Measurements from ENCODE around the gene RFLNA.

RFLNA gene

DNA sequence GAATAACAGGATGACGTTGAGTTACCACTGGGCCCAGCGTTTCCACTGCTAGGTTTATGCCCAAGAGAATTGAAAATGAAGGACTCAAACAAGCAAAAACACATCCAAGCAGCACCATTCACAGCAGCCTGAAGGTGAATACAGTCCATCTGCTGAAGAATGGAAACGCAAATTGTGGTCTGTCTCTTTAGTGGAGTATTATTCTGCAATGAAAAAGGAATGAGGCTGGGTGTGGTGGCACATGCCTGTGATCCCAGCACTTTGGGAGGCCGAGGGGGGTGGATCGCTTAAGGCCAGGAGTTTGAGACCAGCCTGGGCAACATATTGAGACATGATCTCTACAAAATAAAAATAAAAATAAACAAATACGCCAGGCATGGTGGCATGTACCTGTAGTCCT is 41.9 kb upstream of the RFLNA start:
- Histone ChIP-seq H4K8ac (ENCODE audit: low read depth, low read length) (no peak overlapping the region), H3K79me1 (ENCODE audit: low read length) (no peaks in the 10 kb centered on the region), H2BK5ac (ENCODE audit: low read depth, low read length, poor library complexity) (no peak overlapping the region), H4K12ac (ENCODE audit: low read depth, low read length) (no peak overlapping the region), H3K18ac (ENCODE audit: low read length) (no peak overlapping the region), H2AK5ac (ENCODE audit: low read length) (no peak overlapping the region), H2BK120ac (ENCODE audit: insufficient read depth, low read length, poor library complexity) (no peak overlapping the region), H3K27me3 (ENCODE audit: insufficient read depth, low read length) (no peaks in the 10 kb centered on the region), H3K4ac (ENCODE audit: low read depth, low read length) (no peak overlapping the region), H3K4me3 (ENCODE audit: low read depth, low read length) (no peak overlapping the region), H2AFZ (ENCODE audit: insufficient read depth, low read length, poor library complexity) (no peak overlapping the region), H3K9ac (ENCODE audit: low read length) (no peak overlapping the region), H3K4me2 (ENCODE audit: low read length) (no peak overlapping the region), H3K23ac (ENCODE audit: low read length) (no peak overlapping the region), H3K36me3 (ENCODE audit: control insufficient read depth in 1 of 2, insufficient read depth in 2 of 2, low read length in 2 of 2) (no peaks in the 10 kb centered on the region), H3K14ac (ENCODE audit: low read length) (no peak overlapping the region), H4K91ac (ENCODE audit: low read depth, low read length) (no peak overlapping the region), H2BK12ac (ENCODE audit: low read length) (no peak overlapping the region), H3K79me2 (ENCODE audit: control insufficient read depth, insufficient read depth, low read length, poor library complexity) (no peaks in the 10 kb centered on the region), H3K9me3 (ENCODE audit: insufficient read depth, low read depth, low read length) (no peaks in the 10 kb centered on the region), H3K27ac (ENCODE audit: low read depth, low read length) (no peak overlapping the region), H3K4me1 (ENCODE audit: control insufficient read depth in 1 of 2, insufficient read depth in 2 of 2, low read length in 2 of 2) (no peaks in the 10 kb centered on the region)
- WGBS (ENCODE audit: extremely low coverage, insufficient coverage, insufficient read length): no CpG with 5 or more reads among the region's 6 CpGs
- no peak for DNase-seq

DNA sequence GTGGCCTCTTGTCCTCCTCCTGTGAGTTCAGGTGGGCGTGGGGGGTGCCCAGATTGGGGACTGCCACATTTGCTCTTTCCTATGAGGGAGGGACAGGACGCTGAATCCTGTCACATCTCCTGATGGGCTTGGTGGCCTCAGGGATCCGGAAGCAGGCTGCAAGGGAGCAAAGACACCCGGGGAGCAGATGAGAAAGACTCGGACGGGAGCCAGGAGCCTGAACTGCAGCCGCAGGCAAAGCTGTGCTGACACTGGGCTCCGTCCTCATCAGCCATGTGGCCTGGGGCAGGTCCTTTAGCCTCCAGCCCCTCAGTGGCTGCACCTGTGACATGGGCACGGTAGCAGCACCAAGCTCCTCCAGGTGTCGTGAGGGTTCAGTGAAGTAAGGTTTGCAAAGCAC is 40.8 kb upstream of the RFLNA start:
- DNase-seq: no peak
- Histone ChIP-seq H3K27me3 (ENCODE audit: insufficient read depth, low read length) (no peaks in the 10 kb centered on the region), H3K4me3 (ENCODE audit: low read depth, low read length) (no peak overlapping the region), H3K36me3 (ENCODE audit: control insufficient read depth in 1 of 2, insufficient read depth in 2 of 2, low read length in 2 of 2) (no peaks in the 10 kb centered on the region), H3K23ac (ENCODE audit: low read length) (no peak overlapping the region), H3K27ac (ENCODE audit: low read depth, low read length) (no peak overlapping the region), H3K14ac (ENCODE audit: low read length) (no peak overlapping the region), H2BK12ac (ENCODE audit: low read length) (no peak overlapping the region), H3K4me2 (ENCODE audit: low read length) (no peak overlapping the region), H3K18ac (ENCODE audit: low read length) (no peak overlapping the region), H4K91ac (ENCODE audit: low read depth, low read length) (no peak overlapping the region), H3K79me1 (ENCODE audit: low read length) (no peaks in the 10 kb centered on the region), H2AK5ac (ENCODE audit: low read length) (no peak overlapping the region), H4K8ac (ENCODE audit: low read depth, low read length) (no peak overlapping the region), H2BK120ac (ENCODE audit: insufficient read depth, low read length, poor library complexity) (no peak overlapping the region), H2BK5ac (ENCODE audit: low read depth, low read length, poor library complexity) (no peak overlapping the region), H3K9ac (ENCODE audit: low read length) (no peak overlapping the region), H3K4me1 (ENCODE audit: control insufficient read depth in 1 of 2, insufficient read depth in 2 of 2, low read length in 2 of 2) (no peaks in the 10 kb centered on the region), H2AFZ (ENCODE audit: insufficient read depth, low read length, poor library complexity) (no peak overlapping the region), H3K4ac (ENCODE audit: low read depth, low read length) (no peak overlapping the region), H3K9me3 (ENCODE audit: insufficient read depth, low read depth, low read length) (no peaks in the 10 kb centered on the region), H4K12ac (ENCODE audit: low read depth, low read length) (no peak overlapping the region), H3K79me2 (ENCODE audit: control insufficient read depth, insufficient read depth, low read length, poor library complexity) (no peaks in the 10 kb centered on the region)
- WGBS (ENCODE audit: extremely low coverage, insufficient coverage, insufficient read length): no CpG with 5 or more reads among the region's 10 CpGs

DNA sequence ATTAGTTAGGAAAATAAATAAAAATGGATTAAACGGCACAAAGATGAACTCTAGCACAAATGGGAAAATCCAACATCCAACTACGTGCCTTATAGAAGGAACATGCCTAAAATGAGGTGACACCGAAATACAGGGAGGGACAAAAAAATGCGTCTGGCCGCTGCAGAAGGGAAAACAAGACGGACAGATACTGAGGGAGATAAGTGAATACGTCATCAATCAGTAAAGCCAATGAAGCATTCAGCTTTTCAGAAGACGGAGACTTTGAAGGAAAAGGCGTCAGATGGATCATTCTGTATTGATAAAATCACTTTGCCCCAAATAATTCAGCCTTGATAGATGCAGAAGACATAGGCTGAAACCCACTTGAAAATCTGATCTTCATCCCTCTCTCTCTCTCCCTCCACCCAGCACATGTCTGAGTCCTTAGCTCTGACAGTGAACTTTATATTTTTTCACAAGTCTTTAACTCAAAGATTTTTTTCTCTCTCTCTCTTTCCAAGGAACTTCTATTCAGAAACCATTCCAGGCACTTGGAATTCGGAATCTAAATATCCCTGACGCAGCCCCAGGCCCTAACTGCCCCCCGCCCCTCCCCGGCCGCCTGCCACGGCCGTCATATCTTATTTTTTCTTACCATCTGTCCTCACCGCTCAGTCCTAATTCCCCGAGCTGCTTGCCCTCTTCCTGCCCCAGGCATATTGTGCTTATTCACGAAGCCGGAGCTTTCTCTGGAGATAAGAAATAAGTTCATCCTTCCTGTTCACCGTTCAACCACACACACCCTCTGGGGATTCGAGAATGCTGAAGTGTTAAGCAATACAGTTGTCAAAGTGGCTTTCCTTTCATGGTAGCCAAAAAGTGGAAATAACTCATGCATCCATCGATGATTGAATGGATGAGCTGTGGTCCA is 35.5 kb upstream of the RFLNA start:
- H3K4ac ChIP-seq (ENCODE audit: low read depth, low read length): no peak overlapping the region
- H2BK5ac ChIP-seq (ENCODE audit: low read depth, low read length, poor library complexity): no peak overlapping the region
- H4K8ac ChIP-seq (ENCODE audit: low read depth, low read length): no peak overlapping the region
- DNase-seq: peak; percentile 53 to 71
- no peak overlapping the region for H2AK5ac ChIP-seq (ENCODE audit: low read length)
- no CpG with 5 or more reads among the region's 23 CpGs for WGBS (ENCODE audit: extremely low coverage, insufficient coverage, insufficient read length)
- no peak overlapping the region for H4K12ac ChIP-seq (ENCODE audit: low read depth, low read length)
- no peaks in the 10 kb centered on the region for H3K27me3 ChIP-seq (ENCODE audit: insufficient read depth, low read length)
- H2BK12ac ChIP-seq (ENCODE audit: low read length): no peak overlapping the region
- no peak overlapping the region for H3K14ac ChIP-seq (ENCODE audit: low read length)
- H2BK120ac ChIP-seq (ENCODE audit: insufficient read depth, low read length, poor library complexity): no peak overlapping the region
- peaks cover 0 to 3% of the 10 kb centered on the region in 2 experiments for H3K4me1 ChIP-seq (ENCODE audit: control insufficient read depth in 1 of 2, insufficient read depth in 2 of 2, low read length in 2 of 2)
- H2AFZ ChIP-seq (ENCODE audit: insufficient read depth, low read length, poor library complexity): no peak overlapping the region
- no peaks in the 10 kb centered on the region for H3K9me3 ChIP-seq (ENCODE audit: insufficient read depth, low read depth, low read length)
- H3K4me3 ChIP-seq (ENCODE audit: low read depth, low read length): no peak overlapping the region
- no peak overlapping the region for H3K4me2 ChIP-seq (ENCODE audit: low read length)
- H3K79me2 ChIP-seq (ENCODE audit: control insufficient read depth, insufficient read depth, low read length, poor library complexity): no peaks in the 10 kb centered on the region
- H3K36me3 ChIP-seq (ENCODE audit: control insufficient read depth in 1 of 2, insufficient read depth in 2 of 2, low read length in 2 of 2): no peaks in the 10 kb centered on the region
- H3K27ac ChIP-seq (ENCODE audit: low read depth, low read length): no peak overlapping the region
- no peak overlapping the region for H3K9ac ChIP-seq (ENCODE audit: low read length)
- H3K79me1 ChIP-seq (ENCODE audit: low read length): no peaks in the 10 kb centered on the region
- no peak overlapping the region for H4K91ac ChIP-seq (ENCODE audit: low read depth, low read length)
- H3K23ac ChIP-seq (ENCODE audit: low read length): no peak overlapping the region
- no peak overlapping the region for H3K18ac ChIP-seq (ENCODE audit: low read length)

DNA sequence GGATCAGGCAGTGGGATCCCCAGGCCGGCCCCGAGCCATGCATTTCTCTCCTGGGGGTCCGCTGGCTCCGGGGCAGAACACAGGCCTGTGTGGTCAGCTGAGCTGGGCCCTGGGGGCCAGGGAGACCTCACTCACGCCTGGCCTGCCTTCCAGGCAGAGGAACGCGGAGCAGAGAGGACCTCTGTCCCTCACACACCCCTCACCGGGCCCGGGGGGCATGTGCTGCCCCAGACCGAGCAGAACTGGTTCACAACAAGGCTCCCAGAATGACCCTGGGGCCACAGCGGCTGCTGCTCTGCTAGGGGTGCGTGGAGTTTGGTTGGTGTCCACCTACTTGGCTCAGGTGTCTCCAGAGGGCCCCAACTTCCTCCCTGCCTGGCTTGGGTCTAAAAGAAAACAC is 33.0 kb upstream of the RFLNA start:
- Histone ChIP-seq H2BK5ac (ENCODE audit: low read depth, low read length, poor library complexity) (no peak overlapping the region), H3K4me1 (ENCODE audit: control insufficient read depth in 1 of 2, insufficient read depth in 2 of 2, low read length in 2 of 2) (peaks cover 0 to 3% of the 10 kb centered on the region in 2 experiments), H3K9ac (ENCODE audit: low read length) (no peak overlapping the region), H2BK12ac (ENCODE audit: low read length) (no peak overlapping the region), H3K79me2 (ENCODE audit: control insufficient read depth, insufficient read depth, low read length, poor library complexity) (no peaks in the 10 kb centered on the region), H3K27ac (ENCODE audit: low read depth, low read length) (no peak overlapping the region), H3K36me3 (ENCODE audit: control insufficient read depth in 1 of 2, insufficient read depth in 2 of 2, low read length in 2 of 2) (no peaks in the 10 kb centered on the region), H3K4me2 (ENCODE audit: low read length) (no peak overlapping the region), H4K91ac (ENCODE audit: low read depth, low read length) (no peak overlapping the region), H4K8ac (ENCODE audit: low read depth, low read length) (no peak overlapping the region), H2BK120ac (ENCODE audit: insufficient read depth, low read length, poor library complexity) (no peak overlapping the region), H3K4me3 (ENCODE audit: low read depth, low read length) (no peak overlapping the region), H2AK5ac (ENCODE audit: low read length) (no peak overlapping the region), H3K79me1 (ENCODE audit: low read length) (no peaks in the 10 kb centered on the region), H4K12ac (ENCODE audit: low read depth, low read length) (no peak overlapping the region), H2AFZ (ENCODE audit: insufficient read depth, low read length, poor library complexity) (no peak overlapping the region), H3K14ac (ENCODE audit: low read length) (no peak overlapping the region), H3K27me3 (ENCODE audit: insufficient read depth, low read length) (no peaks in the 10 kb centered on the region), H3K23ac (ENCODE audit: low read length) (no peak overlapping the region), H3K4ac (ENCODE audit: low read depth, low read length) (no peak overlapping the region), H3K18ac (ENCODE audit: low read length) (no peak overlapping the region), H3K9me3 (ENCODE audit: insufficient read depth, low read depth, low read length) (no peaks in the 10 kb centered on the region)
- WGBS (ENCODE audit: extremely low coverage, insufficient coverage, insufficient read length): no CpG with 5 or more reads among the region's 12 CpGs
- no peak for DNase-seq

Data from trophoblast cell (in vitro differentiated cells and primary cell).